IMR-90 (cell line): Measurements from ENCODE around the gene SPIN2A. TPM values are rescaled to one million over a fixed set of nuclear protein-coding genes. Genes with fewer than 3 reads are reported as not detected.

Experiments
- ATAC-seq: fragments of 200-7000 bp; cut with Tn5 transposase; 2 replicates; pipeline ENCODE4 v1.9.1; 2020; ENCODE audit warnings: low read depth, mild to moderate bottlenecking, moderate library complexity
- BruUV-seq: library from RNA; stranded (reverse); fragments of 400-500 nt; replicated peaks from 2 replicates; lab custom pipeline; 2021; lab: Mats Ljungman, UMichigan
- CTCF ChIA-PET: fragments of 300-600 bp; formaldehyde crosslinking; extraction: SDS; loops from one replicate; lab custom pipeline; 2021; ENCODE audit warnings: antibody characterized with exemption; lab: Yijun Ruan, JAX
- POLR2A ChIA-PET: fragments of 300-600 bp; sonication (Branson Sonifier 250); formaldehyde crosslinking; loops from one replicate; lab custom pipeline; 2022; ENCODE audit warnings: antibody characterized with exemption; ENCODE audit not compliant: unreplicated experiment; lab: Charles Lee
- DNase-seq: peaks from one replicate; pipeline ENCODE4 v3.0.0; 2013
- H2AFZ ChIP-seq: replicated peaks from 2 replicates; pipeline ENCODE3; 2013; ENCODE audit warnings: low read length, mild to moderate bottlenecking; ENCODE audit not compliant: poor library complexity
- H2AK5ac ChIP-seq: 2 replicates; pipeline ENCODE4 v1.6.1; 2013; ENCODE audit warnings: low read depth, low read length, inconsistent platforms
- H2AK9ac ChIP-seq: replicated peaks from 2 replicates; pipeline ENCODE3; 2013; ENCODE audit warnings: mild to moderate bottlenecking, low read depth, low read length, moderate library complexity; ENCODE audit not compliant: poor library complexity
- H2BK120ac ChIP-seq: 2 replicates; pipeline ENCODE4 v1.6.1; 2013; ENCODE audit warnings: low read depth, low read length, inconsistent platforms
- H2BK15ac ChIP-seq: 3 replicates; pipeline ENCODE4 v1.6.1; 2013; ENCODE audit warnings: low read depth, low read length, inconsistent platforms
- H2BK20ac ChIP-seq: 2 replicates; pipeline ENCODE4 v1.6.1; 2013; ENCODE audit warnings: low read depth, mild to moderate bottlenecking, inconsistent platforms, low read length, moderate library complexity
- H2BK5ac ChIP-seq: 2 replicates; pipeline ENCODE4 v1.6.1; 2013; ENCODE audit warnings: mild to moderate bottlenecking, low read depth, low read length, inconsistent platforms; ENCODE audit not compliant: poor library complexity, severe bottlenecking
- H3K14ac ChIP-seq: replicated peaks from 2 replicates; pipeline ENCODE4 v1.6.1; 2013; ENCODE audit warnings: low read depth, low read length, inconsistent platforms
- H3K18ac ChIP-seq: 2 replicates; pipeline ENCODE4 v1.6.1; 2013; ENCODE audit warnings: low read depth, low read length, control low read depth
- H3K23ac ChIP-seq: 2 replicates; pipeline ENCODE4 v1.6.1; 2013; ENCODE audit warnings: low read depth, low read length, inconsistent platforms
- H3K27ac ChIP-seq: 2 replicates; pipeline ENCODE4 v1.5.1; 2013; ENCODE audit warnings: mild to moderate bottlenecking, control low read depth, low read length; ENCODE audit not compliant: insufficient read depth
- H3K27me3 ChIP-seq: 2 replicates; pipeline ENCODE4 v1.6.1; 2013; ENCODE audit warnings: low read length; ENCODE audit not compliant: control insufficient read depth, insufficient read depth
- H3K36me3 ChIP-seq: 2 replicates; pipeline ENCODE4 v1.6.1; 2013; ENCODE audit warnings: low read length, mixed read lengths; ENCODE audit not compliant: control insufficient read depth, insufficient read depth
- H3K4ac ChIP-seq: 2 replicates; pipeline ENCODE4 v1.6.1; 2013; ENCODE audit warnings: low read depth, low read length, inconsistent platforms
- H3K4me1 ChIP-seq: 2 replicates; pipeline ENCODE4 v1.6.1; 2013; ENCODE audit warnings: low read length, mixed read lengths; ENCODE audit not compliant: control insufficient read depth, insufficient read depth
- H3K4me2 ChIP-seq: 2 replicates; pipeline ENCODE4 v1.6.1; 2013; ENCODE audit warnings: low read depth, mild to moderate bottlenecking, control low read depth, low read length, moderate library complexity
- H3K4me3 ChIP-seq: 2 replicates; pipeline ENCODE4 v1.5.1; 2013; ENCODE audit warnings: low read depth, mild to moderate bottlenecking, control low read depth, low read length, moderate library complexity; ENCODE audit not compliant: insufficient read depth
- H3K56ac ChIP-seq: 2 replicates; pipeline ENCODE4 v1.6.1; 2013; ENCODE audit warnings: low read length, inconsistent platforms; ENCODE audit not compliant: insufficient read depth; ENCODE audit errors: extremely low read depth
- H3K79me1 ChIP-seq, 2 experiments: 2 replicates each; pipeline ENCODE4 v1.6.1; 2013; ENCODE audit warnings: low read length in 2 of 2, inconsistent platforms in 1 of 2, low read depth in 1 of 2
- H3K9ac ChIP-seq: 2 replicates; pipeline ENCODE4 v1.6.1; 2013; ENCODE audit warnings: low read depth, low read length, control low read depth
- H3K9me1 ChIP-seq: 2 replicates; pipeline ENCODE4 v1.6.1; 2013; ENCODE audit warnings: low read length, inconsistent platforms; ENCODE audit not compliant: insufficient read depth
- H3K9me3 ChIP-seq: 2 replicates; pipeline ENCODE4 v1.6.1; 2013; ENCODE audit warnings: low read length; ENCODE audit not compliant: control insufficient read depth, insufficient read depth
- H4K20me1 ChIP-seq: 2 replicates; pipeline ENCODE4 v1.6.1; 2013; ENCODE audit warnings: low read length, inconsistent platforms; ENCODE audit not compliant: insufficient read depth
- H4K5ac ChIP-seq: 2 replicates; pipeline ENCODE4 v1.6.1; 2013; ENCODE audit warnings: mild to moderate bottlenecking, low read depth, low read length, control low read depth
- H4K8ac ChIP-seq, 2 experiments: 2 replicates each; pipeline ENCODE4 v1.6.1; 2013; ENCODE audit warnings: low read depth in 2 of 2, low read length in 2 of 2, control low read depth in 1 of 2, inconsistent platforms in 1 of 2
- H4K91ac ChIP-seq: 2 replicates; pipeline ENCODE4 v1.6.1; 2013; ENCODE audit warnings: low read depth, low read length, inconsistent platforms; ENCODE audit not compliant: insufficient read depth
- BHLHE40 ChIP-seq: fragments of 150-350 bp; IDR thresholded peaks from 2 replicates; pipeline ENCODE4 v1.6.1; 2016; ENCODE audit warnings: mild to moderate bottlenecking, low read depth, low read length
- CEBPB ChIP-seq: IDR thresholded peaks from 2 replicates; pipeline ENCODE4 v1.6.1; 2012; ENCODE audit warnings: low read depth, low read length, improper control_type of control experiment
- CHD1 ChIP-seq: IDR thresholded peaks from 2 replicates; pipeline ENCODE4 v1.6.1; 2012; ENCODE audit warnings: low read depth, low read length, improper control_type of control experiment
- ELK1 ChIP-seq: fragments of 150-350 bp; IDR thresholded peaks from 2 replicates; pipeline ENCODE4 v1.6.1; 2016; ENCODE audit warnings: low read depth, mild to moderate bottlenecking, low read length, moderate library complexity, borderline replicate concordance
- FOS ChIP-seq: fragments of 150-350 bp; IDR thresholded peaks from 2 replicates; pipeline ENCODE4 v1.6.1; 2016; ENCODE audit warnings: low read depth, low read length
- MAFK ChIP-seq: IDR thresholded peaks from 2 replicates; pipeline ENCODE4 v1.6.1; 2012; ENCODE audit warnings: low read depth, low read length, improper control_type of control experiment
- MAZ ChIP-seq: IDR thresholded peaks from 2 replicates; pipeline ENCODE4 v1.6.1; 2012; ENCODE audit warnings: low read depth, mild to moderate bottlenecking, low read length, improper control_type of control experiment, moderate library complexity, borderline replicate concordance
- MXI1 ChIP-seq: IDR thresholded peaks from 2 replicates; pipeline ENCODE4 v1.6.1; 2012; ENCODE audit warnings: low read depth, mild to moderate bottlenecking, low read length, moderate library complexity, borderline replicate concordance
- NFE2L2 ChIP-seq: fragments of 150-350 bp; IDR thresholded peaks from 2 replicates; pipeline ENCODE4 v1.6.1; 2016; ENCODE audit warnings: low read depth, mild to moderate bottlenecking, low read length
- POLR2A ChIP-seq: IDR thresholded peaks from 2 replicates; pipeline ENCODE4 v1.6.1; 2012; ENCODE audit warnings: mild to moderate bottlenecking, low read depth, low read length
- RAD21 ChIP-seq: IDR thresholded peaks from 2 replicates; pipeline ENCODE4 v1.6.1; 2012; ENCODE audit warnings: low read length, improper control_type of control experiment
- RCOR1 ChIP-seq: IDR thresholded peaks from 2 replicates; pipeline ENCODE4 v1.6.1; 2012; ENCODE audit warnings: mild to moderate bottlenecking, low read length, improper control_type of control experiment; ENCODE audit not compliant: insufficient replicate concordance
- RFX5 ChIP-seq: IDR thresholded peaks from 2 replicates; pipeline ENCODE4 v1.8.0; 2012; ENCODE audit warnings: low read depth, mild to moderate bottlenecking, low read length, moderate library complexity
- SMC3 ChIP-seq: fragments of 150-350 bp; IDR thresholded peaks from 2 replicates; pipeline ENCODE4 v1.6.1; 2016; ENCODE audit warnings: low read depth, mild to moderate bottlenecking, antibody characterized with exemption, low read length, moderate library complexity
- USF2 ChIP-seq: fragments of 150-350 bp; IDR thresholded peaks from 2 replicates; pipeline ENCODE4 v1.6.1; 2017; ENCODE audit warnings: mild to moderate bottlenecking, antibody characterized with exemption, low read length, low read depth
- WGBS, 2 experiments: methylation state at CpG; one replicate each; pipeline versions ENCODE4 v1.1.5 to v1.1.7; 2013; ENCODE audit warnings: missing lambda C conversion rate in 2 of 2; ENCODE audit not compliant: insufficient read length in 1 of 2; ENCODE audit errors: extremely low coverage in 2 of 2; 5-methylcytosine and 5-hydroxymethylcytosine counted together
- dilution Hi-C: fragments of 300-500 bp; cut with HindIII; formaldehyde crosslinking; loops from one replicate; pipeline ENCODE4 v1.14.3; 2018; ENCODE audit warnings: low sequenced_read_pairs; ENCODE audit not compliant: unreplicated experiment
- in situ Hi-C: fragments of 300-500 bp; cut with MboI; formaldehyde crosslinking; loops from 3 replicates; pipeline ENCODE4 v1.14.3; 2019; ENCODE audit warnings: low sequenced_read_pairs, inconsistent platforms, mixed read lengths
- intact Hi-C: fragments of 100-400 bp; cut with micrococcal nuclease; formaldehyde crosslinking; loops from 2 replicates; pipeline ENCODE4 v1.10.0; 2022
- polyA plus RNA-seq, 3 experiments: library from polyadenylated mRNA; depleted of rRNA; stranded (reverse); fragments of >200 nt; gene quantifications; 2 replicates each; pipeline ENCODE4 v1.2.3, GENCODE V29; 2012; ENCODE audit warnings: low replicate concordance in 1 of 3
- total RNA-seq: library from RNA; depleted of rRNA; stranded (reverse); fragments of >200 nt; gene quantifications from 2 replicates; pipeline ENCODE4 v1.2.3, GENCODE V29; 2012
- TF ChIP-seq, protein P1 (sequence below): conservative IDR thresholded peaks from 2 replicates; pipeline ENCODE4 v1.5.1; 2012; ENCODE audit warnings: mild to moderate bottlenecking, low read depth, low read length, improper control_type of control experiment

Gene SPIN2A
- total and polyA plus RNA-seq, 2 of the 4 experiments (the other 2 are of a cell fraction), result 0.18 to 0.63 TPM

DNA sequence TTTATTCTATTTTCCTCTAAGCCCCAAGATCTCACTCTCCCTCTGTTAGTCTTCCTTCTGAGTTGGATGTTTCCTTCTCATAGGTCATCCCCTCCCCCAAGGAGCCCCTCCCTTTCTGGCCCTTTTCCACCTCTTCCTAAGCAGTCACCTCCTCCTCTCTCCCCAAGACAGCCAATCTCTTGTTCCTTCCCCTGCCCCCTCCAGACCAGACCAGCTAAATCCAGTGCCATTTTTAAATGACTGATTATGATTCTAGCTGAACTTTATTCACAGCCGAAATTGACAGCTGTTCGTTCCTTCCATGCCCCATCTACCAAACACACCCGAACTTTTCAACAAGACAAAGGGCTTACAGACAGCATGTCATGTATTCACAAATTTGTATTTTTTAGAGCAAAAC lies 1.9 kb downstream of the SPIN2A start:
- Histone ChIP-seq H4K20me1 (no peaks in the 10 kb centered on the region), H4K8ac (no peak overlapping the region), H3K36me3 (no peaks in the 10 kb centered on the region), H4K91ac (no peak overlapping the region), H2AFZ (no peak overlapping the region), H3K4ac (no peak overlapping the region), H2BK20ac (no peak overlapping the region), H3K4me1 (no peaks in the 10 kb centered on the region), H2BK15ac (no peak overlapping the region), H3K23ac (no peak overlapping the region), H3K18ac (no peak overlapping the region), H3K27ac (no peak overlapping the region), H3K9me3 (no peaks in the 10 kb centered on the region), H2BK120ac (no peak overlapping the region), H3K14ac (no peak overlapping the region), H3K27me3 (no peaks in the 10 kb centered on the region), H3K9ac (no peak overlapping the region), H3K79me1 (no peaks in the 10 kb centered on the region), H2BK5ac (no peak overlapping the region), H2AK9ac (no peak overlapping the region), H3K56ac (no peak overlapping the region), H3K9me1 (no peaks in the 10 kb centered on the region), H2AK5ac (no peak overlapping the region), H3K4me2 (no peak overlapping the region), H4K5ac (no peak overlapping the region), H3K4me3 (no peak overlapping the region)
- DNase-seq (no peak), ATAC-seq (no peak)
- POLR2A ChIA-PET, result no interaction called here
- no TSS peak for BruUV-seq
- no CpG with 5 or more reads among the region's 3 CpGs for WGBS, 2 experiments
- dilution Hi-C loops, result no loop called here
- in situ Hi-C loops, result loop anchor here (25.0 kb wide), 1 partner anchor 777 kb away; the partner anchor contains the start of gene ZXDA
- TF ChIP-seq ELK1 (no peak), SMC3 (no peak), BHLHE40 (no peak), POLR2A (no peak), RFX5 (no peak), CEBPB (no peak), RCOR1 (no peak), CHD1 (no peak), MXI1 (no peak), MAZ (no peak), FOS (no peak), MAFK (no peak), RAD21 (no peak), USF2 (no peak), NFE2L2 (no peak)
- TF ChIP-seq, protein P1, sequence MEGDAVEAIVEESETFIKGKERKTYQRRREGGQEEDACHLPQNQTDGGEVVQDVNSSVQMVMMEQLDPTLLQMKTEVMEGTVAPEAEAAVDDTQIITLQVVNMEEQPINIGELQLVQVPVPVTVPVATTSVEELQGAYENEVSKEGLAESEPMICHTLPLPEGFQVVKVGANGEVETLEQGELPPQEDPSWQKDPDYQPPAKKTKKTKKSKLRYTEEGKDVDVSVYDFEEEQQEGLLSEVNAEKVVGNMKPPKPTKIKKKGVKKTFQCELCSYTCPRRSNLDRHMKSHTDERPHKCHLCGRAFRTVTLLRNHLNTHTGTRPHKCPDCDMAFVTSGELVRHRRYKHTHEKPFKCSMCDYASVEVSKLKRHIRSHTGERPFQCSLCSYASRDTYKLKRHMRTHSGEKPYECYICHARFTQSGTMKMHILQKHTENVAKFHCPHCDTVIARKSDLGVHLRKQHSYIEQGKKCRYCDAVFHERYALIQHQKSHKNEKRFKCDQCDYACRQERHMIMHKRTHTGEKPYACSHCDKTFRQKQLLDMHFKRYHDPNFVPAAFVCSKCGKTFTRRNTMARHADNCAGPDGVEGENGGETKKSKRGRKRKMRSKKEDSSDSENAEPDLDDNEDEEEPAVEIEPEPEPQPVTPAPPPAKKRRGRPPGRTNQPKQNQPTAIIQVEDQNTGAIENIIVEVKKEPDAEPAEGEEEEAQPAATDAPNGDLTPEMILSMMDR, result no peak
- intact Hi-C loops, result no loop called here
- CTCF ChIA-PET, result no interaction called here
